ENCODE measurements around the gene GP2. TPM values are rescaled to one million over a fixed set of nuclear protein-coding genes. Genes with fewer than 3 reads are reported as not detected.

The GP2 gene
- total and polyA plus RNA-seq, 12 donors, result 0.48 to 9.0 (median 2.8) TPM; not detected in 7

DNA sequence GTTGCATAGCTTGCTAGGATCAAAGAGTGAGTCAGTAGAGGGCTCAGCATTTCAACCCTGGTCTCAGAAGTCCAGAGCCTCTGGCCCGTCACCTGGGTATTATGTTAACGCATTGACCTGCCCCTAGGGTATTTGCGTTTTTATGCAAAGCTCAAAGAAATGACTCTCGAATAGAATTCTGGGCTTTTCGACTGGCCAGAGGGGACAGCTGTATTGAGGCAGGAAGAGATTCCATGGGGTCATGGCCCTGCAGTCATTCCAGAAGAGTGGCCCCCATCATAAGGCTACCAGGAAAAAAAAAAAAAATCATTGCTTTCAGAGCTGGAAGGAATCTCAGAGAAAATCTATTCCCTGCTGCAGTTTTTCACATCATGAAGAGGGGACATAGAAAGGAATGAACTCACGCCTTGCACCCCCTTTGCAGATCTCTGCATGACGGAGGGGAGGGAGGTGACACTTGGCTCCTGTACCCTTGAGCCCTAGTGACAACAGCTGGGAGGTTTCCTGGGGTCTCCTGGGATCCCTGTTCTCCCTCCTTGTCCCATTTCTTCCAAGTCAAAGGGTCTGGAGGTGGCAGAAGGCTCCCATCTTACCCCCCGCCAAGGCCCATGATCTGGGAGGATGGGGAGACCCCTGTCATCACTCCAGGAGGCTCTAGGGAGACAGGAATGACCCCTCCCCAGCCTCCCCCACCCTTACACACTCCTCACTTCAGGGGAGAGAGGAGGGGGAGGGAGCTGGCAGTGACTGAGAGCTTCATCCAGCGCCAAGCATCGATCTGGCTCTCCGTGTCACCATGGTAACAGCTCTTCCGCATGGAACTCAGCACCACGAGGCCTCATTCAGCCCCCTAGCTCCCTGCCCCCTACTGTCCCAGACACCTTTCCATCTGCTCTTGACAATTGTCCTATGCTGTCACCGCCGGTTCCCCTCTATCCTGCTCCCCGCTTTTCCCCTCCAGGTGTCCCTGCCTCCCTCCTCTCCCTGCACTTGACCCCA, 35.8 kb downstream of the GP2 start:
- 26 to 34% (median 30%) methylated on average over 14 to 16 of the region's 16 CpGs for WGBS, 4 donors
- H3K27ac ChIP-seq, result no peak overlapping the region
- no peaks in the 10 kb centered on the region for H3K27me3 ChIP-seq
- H3K4me3 ChIP-seq, result no peak overlapping the region
- H3K9me3 ChIP-seq (replicated peaks in 1 of 3), result no peaks in the 10 kb centered on the region
- no peak for DNase-seq
- TF ChIP-seq POLR2A (IDR thresholded peaks at IDR 0.05), result no peak
- TF ChIP-seq, protein P1, sequence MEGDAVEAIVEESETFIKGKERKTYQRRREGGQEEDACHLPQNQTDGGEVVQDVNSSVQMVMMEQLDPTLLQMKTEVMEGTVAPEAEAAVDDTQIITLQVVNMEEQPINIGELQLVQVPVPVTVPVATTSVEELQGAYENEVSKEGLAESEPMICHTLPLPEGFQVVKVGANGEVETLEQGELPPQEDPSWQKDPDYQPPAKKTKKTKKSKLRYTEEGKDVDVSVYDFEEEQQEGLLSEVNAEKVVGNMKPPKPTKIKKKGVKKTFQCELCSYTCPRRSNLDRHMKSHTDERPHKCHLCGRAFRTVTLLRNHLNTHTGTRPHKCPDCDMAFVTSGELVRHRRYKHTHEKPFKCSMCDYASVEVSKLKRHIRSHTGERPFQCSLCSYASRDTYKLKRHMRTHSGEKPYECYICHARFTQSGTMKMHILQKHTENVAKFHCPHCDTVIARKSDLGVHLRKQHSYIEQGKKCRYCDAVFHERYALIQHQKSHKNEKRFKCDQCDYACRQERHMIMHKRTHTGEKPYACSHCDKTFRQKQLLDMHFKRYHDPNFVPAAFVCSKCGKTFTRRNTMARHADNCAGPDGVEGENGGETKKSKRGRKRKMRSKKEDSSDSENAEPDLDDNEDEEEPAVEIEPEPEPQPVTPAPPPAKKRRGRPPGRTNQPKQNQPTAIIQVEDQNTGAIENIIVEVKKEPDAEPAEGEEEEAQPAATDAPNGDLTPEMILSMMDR (IDR thresholded peaks at IDR 0.05), result no peak
- no peaks in the 10 kb centered on the region for H3K4me1 ChIP-seq (replicated peaks in 1 of 2)
- intact Hi-C loops (cut with DNase I), result no loop called here
- H3K36me3 ChIP-seq (replicated peaks in 1 of 2), result no peaks in the 10 kb centered on the region

DNA sequence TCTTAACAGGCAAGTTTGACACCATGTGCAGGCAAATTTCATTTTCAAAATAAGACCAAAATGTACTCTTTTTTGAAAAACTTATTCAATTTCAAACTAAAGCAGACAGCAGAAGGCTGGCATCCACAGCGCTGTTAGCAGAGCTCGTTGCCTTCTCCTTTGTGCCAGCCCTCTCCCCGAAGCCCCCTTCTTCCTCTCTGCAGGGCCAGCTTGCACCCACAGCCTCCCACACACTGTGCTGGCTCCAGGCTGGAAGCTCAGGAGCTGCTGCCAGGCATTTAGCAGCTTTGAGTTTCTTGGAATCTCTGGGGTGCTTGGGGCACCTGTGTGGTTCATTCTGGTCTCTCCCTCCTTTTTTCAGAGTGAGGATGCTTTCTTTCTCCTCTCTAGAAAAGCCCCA, 37.7 kb downstream of the GP2 start:
- WGBS, 4 donors, result 76 to 83% (median 77%) methylated on average over 3 of the region's 3 CpGs
- H3K36me3 ChIP-seq (replicated peaks in 1 of 2), result no peaks in the 10 kb centered on the region
- H3K4me1 ChIP-seq (replicated peaks in 1 of 2), result no peaks in the 10 kb centered on the region
- H3K4me3 ChIP-seq, result no peak overlapping the region
- no peaks in the 10 kb centered on the region for H3K9me3 ChIP-seq (replicated peaks in 1 of 3)
- TF ChIP-seq, protein P1 (IDR thresholded peaks at IDR 0.05), result no peak
- TF ChIP-seq POLR2A (IDR thresholded peaks at IDR 0.05), result no peak
- no peak for DNase-seq
- intact Hi-C loops (cut with DNase I), result no loop called here
- no peaks in the 10 kb centered on the region for H3K27me3 ChIP-seq
- H3K27ac ChIP-seq, result no peak overlapping the region

DNA sequence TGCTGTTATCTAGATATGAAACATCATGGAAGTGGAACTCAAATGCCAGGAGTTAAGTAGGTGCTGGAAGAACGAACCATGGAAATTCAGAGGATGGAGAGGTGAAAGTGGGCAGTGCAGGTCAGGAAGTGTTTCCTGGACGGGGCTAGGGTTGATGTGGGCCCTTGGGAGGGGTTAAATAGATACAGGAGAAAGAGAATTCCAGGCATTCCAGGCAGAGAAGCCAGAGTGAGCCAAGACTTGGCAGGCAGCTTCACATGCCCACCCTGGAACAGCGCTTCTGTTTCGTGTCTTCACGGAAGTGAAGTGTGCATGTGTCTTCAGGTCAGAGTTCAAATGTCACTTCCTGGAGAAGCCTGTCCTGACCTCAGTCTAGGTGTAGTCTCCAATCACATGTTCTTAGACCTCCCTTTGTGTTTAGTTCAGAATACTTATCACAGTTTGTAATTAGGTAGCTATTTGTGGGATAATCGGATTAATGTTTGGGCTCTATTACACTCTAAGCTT, 41.3 kb downstream of the GP2 start:
- intact Hi-C loops (cut with DNase I), result no loop called here
- H3K36me3 ChIP-seq (replicated peaks in 1 of 2), result no peaks in the 10 kb centered on the region
- H3K27ac ChIP-seq, result no peak overlapping the region
- no peaks in the 10 kb centered on the region for H3K27me3 ChIP-seq
- DNase-seq, result no peak
- no peaks in the 10 kb centered on the region for H3K4me1 ChIP-seq (replicated peaks in 1 of 2)
- no peak for TF ChIP-seq POLR2A (IDR thresholded peaks at IDR 0.05)
- TF ChIP-seq, protein P1 (IDR thresholded peaks at IDR 0.05), result no peak
- no peaks in the 10 kb centered on the region for H3K9me3 ChIP-seq (replicated peaks in 1 of 3)
- H3K4me3 ChIP-seq, result no peak overlapping the region
- 36 to 47% (median 43%) methylated on average over 6 of the region's 6 CpGs for WGBS, 4 donors

DNA sequence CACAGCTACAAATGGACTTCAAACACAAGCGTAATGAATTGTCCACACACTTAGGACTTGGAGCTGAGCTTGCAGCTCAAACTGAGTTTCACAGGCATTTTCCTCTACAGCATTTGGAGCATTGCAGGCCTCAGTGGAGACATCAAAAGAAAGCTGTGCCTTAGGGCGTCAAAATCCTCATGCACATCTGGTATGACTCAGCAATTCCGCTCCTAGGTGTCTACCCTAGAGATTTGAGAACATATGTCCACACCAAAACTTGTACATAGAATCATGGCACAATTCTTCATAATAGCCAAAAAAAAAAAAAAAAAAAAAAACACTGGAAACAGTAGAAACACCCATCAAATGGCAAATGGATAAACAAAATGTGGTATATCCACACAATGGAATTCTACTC, 47.1 kb downstream of the GP2 start:
- no peaks in the 10 kb centered on the region for H3K27me3 ChIP-seq
- no peaks in the 10 kb centered on the region for H3K9me3 ChIP-seq (replicated peaks in 1 of 3)
- no peaks in the 10 kb centered on the region for H3K4me1 ChIP-seq (replicated peaks in 1 of 2)
- intact Hi-C loops (cut with DNase I), result no loop called here
- WGBS, 4 donors, result 76 to 81% (median 77%) methylated on average over 3 of the region's 3 CpGs
- H3K27ac ChIP-seq, result no peak overlapping the region
- no peak for DNase-seq
- no peaks in the 10 kb centered on the region for H3K36me3 ChIP-seq (replicated peaks in 1 of 2)
- no peak overlapping the region for H3K4me3 ChIP-seq
- TF ChIP-seq, protein P1 (IDR thresholded peaks at IDR 0.05), result no peak
- TF ChIP-seq POLR2A (IDR thresholded peaks at IDR 0.05), result no peak
